Bronchial smooth muscle cell (primary cell): ENCODE results near the gene VBP1. TPM values are rescaled to one million over a fixed set of nuclear protein-coding genes. Genes with fewer than 3 reads are reported as not detected.

Experiments used
- total RNA-seq: library from RNA; depleted of rRNA; stranded (reverse); fragments of >200 nt; gene quantifications from 2 replicates; pipeline ENCODE4 v1.2.1, GENCODE V29; 2014

The VBP1 gene, protein sequence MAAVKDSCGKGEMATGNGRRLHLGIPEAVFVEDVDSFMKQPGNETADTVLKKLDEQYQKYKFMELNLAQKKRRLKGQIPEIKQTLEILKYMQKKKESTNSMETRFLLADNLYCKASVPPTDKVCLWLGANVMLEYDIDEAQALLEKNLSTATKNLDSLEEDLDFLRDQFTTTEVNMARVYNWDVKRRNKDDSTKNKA
- 28.6 and 50.6 TPM in 2 replicates for total RNA-seq

GRCh38 chrX:155216179-155216939, at the start of gene VBP1:
Gene VBP1, plus strand, starts transcription at chrX:155216460. Its CDS starts 23 bp downstream, at chrX:155216483.

DNA sequence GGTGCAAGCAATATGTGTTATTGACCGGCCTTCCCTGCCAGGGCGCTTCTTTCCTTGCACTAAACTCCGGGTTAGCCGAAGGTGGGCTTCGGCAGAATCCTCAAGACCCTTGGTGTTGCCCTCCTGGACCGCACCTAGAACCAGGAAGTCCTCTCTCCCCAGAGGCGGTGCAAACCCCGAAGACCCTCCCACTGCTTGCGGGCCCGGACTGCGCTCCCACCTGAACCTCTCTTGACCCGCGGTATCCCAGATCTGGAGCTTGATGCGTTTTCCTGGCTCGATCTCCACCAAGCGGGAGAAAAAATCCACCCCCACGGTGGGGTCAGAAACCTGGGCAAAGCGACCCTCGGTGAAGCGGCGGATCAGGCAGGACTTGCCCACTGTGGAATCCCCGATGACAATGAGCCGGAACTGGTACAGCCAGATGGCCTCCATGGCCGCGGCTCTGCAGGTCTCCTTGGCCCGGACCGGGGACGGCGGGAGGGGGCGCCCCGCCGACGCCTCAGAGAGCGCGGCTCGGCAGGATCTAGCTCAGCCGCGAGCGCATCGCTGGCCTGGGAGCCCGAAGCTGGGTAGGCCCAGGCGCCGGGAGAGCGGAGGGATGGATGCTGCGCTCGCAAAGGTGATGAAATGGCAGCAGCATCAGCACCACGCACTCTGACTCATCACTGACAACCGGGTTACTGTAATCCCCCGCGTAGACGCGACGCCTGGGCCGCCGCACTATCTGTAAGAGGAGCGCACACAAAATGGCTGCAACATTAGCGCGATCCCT, 47.8 kb downstream of the VBP1 start, which contains the start of gene RAB39B:
RAB39B (minus strand) TSS at position 638 of the 775 bp plus-strand sequence; CDS start at position 435, 203 bp downstream.

Other genes starting within 250 kb of the VBP1 start
- gene F8, start 193.7 kb upstream of the VBP1 start, total RNA-seq: 4.0 and 7.6 TPM in 2 replicates
- 19.5 and 40.6 TPM in 2 replicates for gene FUNDC2, start 189.6 kb upstream of the VBP1 start, total RNA-seq
- 3.0 and 7.1 TPM in 2 replicates for gene CMC4, start 145.3 kb upstream of the VBP1 start, total RNA-seq
- gene MTCP1, start 145.3 kb upstream of the VBP1 start, total RNA-seq: 21.8 and 24.1 TPM in 2 replicates
- 9.3 and 11.5 TPM in 2 replicates for gene BRCC3, start 145.0 kb upstream of the VBP1 start, total RNA-seq
- gene RAB39B, start 48.0 kb downstream of the VBP1 start, total RNA-seq: 1.7 and 2.5 TPM in 2 replicates
- gene CLIC2, start 118.2 kb downstream of the VBP1 start, total RNA-seq: 13.7 and 21.0 TPM in 2 replicates
- gene F8A2, start 165.6 kb downstream of the VBP1 start, total RNA-seq: not detected in 2 replicates
- 0.26 and 0.79 TPM in 2 replicates for gene F8A3, start 242.2 kb downstream of the VBP1 start, total RNA-seq